Measurements from ENCODE around the gene DUOX1. TPM values are rescaled to one million over a fixed set of nuclear protein-coding genes. Genes with fewer than 3 reads are reported as not detected.

Gene DUOX1
- total and polyA plus RNA-seq, 2 donors (not counting 3 experiments of a cell fraction or from before 2014, with no cell fraction given): not detected

GRCh38 chr15:45138814-45139765, 9.3 kb downstream of the DUOX1 start:
- no peak for TF ChIP-seq POLR2AphosphoS5 (IDR thresholded peaks at IDR 0.05; ENCODE audit: insufficient read depth, low read depth, low read length)
- no peak for TF ChIP-seq EZH2 (IDR thresholded peaks at IDR 0.05; ENCODE audit: borderline replicate concordance, low read depth, low read length, severe bottlenecking)
- no peak for TF ChIP-seq FOS (IDR thresholded peaks at IDR 0.05; ENCODE audit: borderline replicate concordance, insufficient read depth, low read length)
- no peak for TF ChIP-seq MYC (IDR thresholded peaks at IDR 0.05; ENCODE audit: low read depth, low read length)
- no peak for TF ChIP-seq GATA2 (IDR thresholded peaks at IDR 0.05; ENCODE audit: insufficient read depth, insufficient read length, low read depth, low read length)
- no peak for TF ChIP-seq MAX (IDR thresholded peaks at IDR 0.05; ENCODE audit: insufficient read depth, insufficient read length)
- TF ChIP-seq CTCF (IDR thresholded peaks at IDR 0.05; ENCODE audit: extremely low read depth in 1 of 2, insufficient read depth in 1 of 2, low read depth in 1 of 2, low read length in 2 of 2): no peak
- no peak for TF ChIP-seq JUN (IDR thresholded peaks at IDR 0.05; ENCODE audit: borderline replicate concordance, insufficient read depth, insufficient read length, low read depth)
- TF ChIP-seq POLR2A (IDR thresholded peaks at IDR 0.05; ENCODE audit: low read depth, low read length): no peak
- Histone ChIP-seq H3K79me2 (ENCODE audit: control insufficient read depth, insufficient read depth, low read length) (no peaks in the 10 kb centered on the region), H3K4me1 (ENCODE audit: control insufficient read depth, extremely low read depth, insufficient read depth, low read length) (no peaks in the 10 kb centered on the region), H4K20me1 (replicated peaks; ENCODE audit: control insufficient read depth, extremely low read depth, insufficient read depth, low read length) (no peaks in the 10 kb centered on the region), H3K9me1 (replicated peaks; ENCODE audit: control insufficient read depth, extremely low read depth, insufficient read depth, low read length) (no peaks in the 10 kb centered on the region), H2AFZ (ENCODE audit: low read depth, low read length) (no peak overlapping the region), H3K27ac (ENCODE audit: insufficient read depth, low read depth, low read length) (no peak overlapping the region), H3K9ac (replicated peaks; ENCODE audit: extremely low read depth, insufficient read depth, low read length) (no peak overlapping the region), H3K27me3 (ENCODE audit: control insufficient read depth in 2 of 2, insufficient read depth in 2 of 2, low read length in 2 of 2) (peaks cover 22 to 24% of the 10 kb centered on the region in 2 experiments), H3K9me3 (replicated peaks; ENCODE audit: control insufficient read depth, insufficient read depth, low read length) (no peaks in the 10 kb centered on the region), H3K36me3 (ENCODE audit: control insufficient read depth in 2 of 2, extremely low read depth in 1 of 2, insufficient read depth in 2 of 2, low read length in 2 of 2) (no peaks in the 10 kb centered on the region), H3K4me3 (replicated peaks in 1 of 3; ENCODE audit: insufficient read depth in 1 of 3, low read depth in 1 of 3, low read length in 3 of 3) (no peak overlapping the region), H3K4me2 (ENCODE audit: insufficient read depth, low read length) (no peak overlapping the region)
- dilution Hi-C loops (cut with MboI; ENCODE audit: extremely low pct_ligation_motif_present, low sequenced_read_pairs): no loop called here
- CTCF ChIA-PET: interaction anchor here (1.1 to 2.4 kb wide), 3 partner anchors 8 to 21 kb away, joined by 3 to 8 read pairs (median 5); no protein-coding TSS in a partner anchor
- DNase-seq (ENCODE audit: low read depth, low spot score) (no peak), FAIRE-seq (no peak)
- POLR2A ChIA-PET: no interaction called here
- no TSS peak for BruUV-seq (replicated peaks)
- intact Hi-C loops (cut with micrococcal nuclease): no loop called here
